ENCODE results near the gene STXBP5L.

- TF ChIP-seq POLR2A (IDR thresholded peaks at IDR 0.05; ENCODE audit: low read depth, low read length) (no peak), CTCF (conservative IDR thresholded peaks at IDR 0.05; ENCODE audit: low read depth, low read length) (no peak), USF2 (IDR thresholded peaks at IDR 0.05; ENCODE audit: low read depth, low read length) (no peak), CEBPB (IDR thresholded peaks at IDR 0.05; ENCODE audit: low read depth, low read length) (no peak), CHD1 (IDR thresholded peaks at IDR 0.05; ENCODE audit: low read depth, low read length) (no peak), BHLHE40 (IDR thresholded peaks at IDR 0.05; ENCODE audit: low read depth, low read length) (no peak), SMC3 (IDR thresholded peaks at IDR 0.05; ENCODE audit: low read depth, low read length) (no peak), RCOR1 (IDR thresholded peaks at IDR 0.05; ENCODE audit: insufficient replicate concordance, low read length) (no peak), MAZ (IDR thresholded peaks at IDR 0.05; ENCODE audit: borderline replicate concordance, low read depth, low read length) (no peak)
These were observed 218.7 kb downstream of the STXBP5L start for GRCh38 chr3:121126707-121127035.
